Smooth muscle cell (in vitro differentiated cells): ENCODE measurements around the gene ABCB8. TPM values are rescaled to one million over a fixed set of nuclear protein-coding genes. Genes with fewer than 3 reads are reported as not detected.

Source experiments
- DNase-seq: peaks from one replicate; lab custom pipeline; 2025; ENCODE audit not compliant: unreplicated experiment; lab: John Stamatoyannopoulos, UW
- H2AFZ ChIP-seq: fragments of 200-600 bp; sonication (generic); 2 replicates; pipeline ENCODE4 v1.6.0; 2016; ENCODE audit warnings: antibody characterized with exemption, low read depth, mild to moderate bottlenecking
- H3F3A ChIP-seq: fragments of 200-600 bp; sonication (generic); 2 replicates; pipeline ENCODE4 v1.6.0; 2017; ENCODE audit warnings: antibody characterized with exemption, low read depth
- H3K27ac ChIP-seq: fragments of 200-600 bp; sonication (generic); 2 replicates; pipeline ENCODE4 v1.5.1; 2016; ENCODE audit warnings: low read depth, mild to moderate bottlenecking
- H3K27me3 ChIP-seq: fragments of 200-600 bp; sonication (generic); 2 replicates; pipeline ENCODE4 v1.6.1; 2016; ENCODE audit warnings: low read depth, mild to moderate bottlenecking
- H3K36me3 ChIP-seq: fragments of 200-600 bp; sonication (generic); 2 replicates; pipeline ENCODE4 v1.5.1; 2016; ENCODE audit warnings: low read depth
- H3K4me1 ChIP-seq: fragments of 200-600 bp; sonication (generic); 2 replicates; pipeline ENCODE4 v1.5.1; 2016; ENCODE audit warnings: low read depth
- H3K4me2 ChIP-seq: fragments of 200-600 bp; sonication (generic); 2 replicates; pipeline ENCODE4 v1.6.0; 2016; ENCODE audit warnings: mild to moderate bottlenecking
- H3K4me3 ChIP-seq: fragments of 200-600 bp; sonication (generic); 2 replicates; pipeline ENCODE4 v1.5.1; 2016; ENCODE audit warnings: mild to moderate bottlenecking
- H3K79me2 ChIP-seq: fragments of 200-600 bp; sonication (generic); 2 replicates; pipeline ENCODE4 v1.6.0; 2016; ENCODE audit warnings: low read depth, mild to moderate bottlenecking
- H3K9ac ChIP-seq: fragments of 200-600 bp; sonication (generic); 2 replicates; pipeline ENCODE4 v1.6.0; 2016; ENCODE audit warnings: low read depth
- H3K9me3 ChIP-seq: fragments of 200-600 bp; sonication (generic); replicated peaks from 2 replicates; pipeline ENCODE4 v1.5.1; 2016; ENCODE audit warnings: low read depth
- H4K20me1 ChIP-seq: fragments of 200-600 bp; sonication (generic); 2 replicates; pipeline ENCODE4 v1.6.0; 2016; ENCODE audit warnings: low read depth
- CTCF ChIP-seq: fragments of 200-600 bp; sonication (generic); IDR thresholded peaks from 2 replicates; pipeline ENCODE4 v1.5.1; 2017; ENCODE audit warnings: borderline replicate concordance, mild to moderate bottlenecking, antibody characterized with exemption; ENCODE audit not compliant: insufficient read depth, poor library complexity, severe bottlenecking
- WGBS: methylation state at CpG from one replicate; pipeline ENCODE4 v1.1.7; 2016; ENCODE audit warnings: low lambda C conversion rate; 5-methylcytosine and 5-hydroxymethylcytosine counted together
- polyA plus RNA-seq: library from polyadenylated mRNA; unstranded; fragments of >200 nt; fragmentation: Nextera tagmentation; extraction: Ambion mirVana; gene quantifications from 2 replicates; pipeline ENCODE4 v1.2.1, GENCODE V29; 2016
- total RNA-seq: library from RNA; depleted of rRNA; stranded (reverse); fragments of >200 nt; gene quantifications from 2 replicates; pipeline ENCODE4 v1.2.3, GENCODE V29; 2014

Gene ABCB8
- total and polyA plus RNA-seq, 2 experiments from 2014 or later = 23.4 to 24.2 TPM

- no peaks in the 10 kb centered on the region for H3K27me3 ChIP-seq
- no peak overlapping the region for H2AFZ ChIP-seq
- H3K9me3 ChIP-seq = no peaks in the 10 kb centered on the region
- WGBS = 97% methylated on average over 15 of the region's 15 CpGs
- no peak overlapping the region for H3K9ac ChIP-seq
- H3F3A ChIP-seq = no peaks in the 10 kb centered on the region
- no peaks in the 10 kb centered on the region for H3K79me2 ChIP-seq
- no peak for TF ChIP-seq CTCF
- no peaks in the 10 kb centered on the region for H3K36me3 ChIP-seq
- no peak overlapping the region for H3K27ac ChIP-seq
- DNase-seq = no peak
- H3K4me3 ChIP-seq = no peak overlapping the region
- no peaks in the 10 kb centered on the region for H3K4me1 ChIP-seq
- no peak overlapping the region for H3K4me2 ChIP-seq
- peaks cover 42% of the 10 kb centered on the region for H4K20me1 ChIP-seq
Measured at GRCh38 chr7:151070574-151070960, 42.3 kb downstream of the ABCB8 start.

GRCh38 chr7:151071032-151071866 lies 43.0 kb downstream of the ABCB8 start:
- Histone ChIP-seq H3K9me3 (no peaks in the 10 kb centered on the region), H4K20me1 (peaks cover 41% of the 10 kb centered on the region), H3F3A (no peaks in the 10 kb centered on the region), H3K27ac (no peak overlapping the region), H3K27me3 (no peaks in the 10 kb centered on the region), H3K4me2 (no peak overlapping the region), H3K9ac (no peak overlapping the region), H3K4me3 (no peak overlapping the region), H3K36me3 (no peaks in the 10 kb centered on the region), H3K79me2 (no peaks in the 10 kb centered on the region), H2AFZ (no peak overlapping the region), H3K4me1 (no peaks in the 10 kb centered on the region)
- TF ChIP-seq CTCF = no peak
- WGBS = 99% methylated on average over 38 of the region's 39 CpGs
- DNase-seq = no peak

- Histone ChIP-seq H3K27me3 (no peaks in the 10 kb centered on the region), H3K4me1 (no peaks in the 10 kb centered on the region), H3K27ac (no peak overlapping the region), H3K36me3 (no peaks in the 10 kb centered on the region), H3K4me2 (no peak overlapping the region), H3K9me3 (no peaks in the 10 kb centered on the region), H2AFZ (no peak overlapping the region), H3F3A (peaks cover 16% of the 10 kb centered on the region), H4K20me1 (peaks cover 25% of the 10 kb centered on the region), H3K79me2 (peaks cover 6% of the 10 kb centered on the region), H3K9ac (no peak overlapping the region), H3K4me3 (no peak overlapping the region)
- no peak for DNase-seq
- WGBS = 95% methylated on average over 17 of the region's 17 CpGs
- TF ChIP-seq CTCF = no peak
Measured at GRCh38 chr7:151073990-151074389, 45.7 kb downstream of the ABCB8 start.
